OCI-LY7 (cell line): ENCODE data around the gene PLEKHF1.

Source experiments
- EZH2phosphoT487 ChIP-seq: fragments of 200-600 bp; sonication (generic); IDR thresholded peaks from 2 replicates; pipeline ENCODE4 v1.6.1; 2018; ENCODE audit warnings: low read depth, borderline replicate concordance, mild to moderate bottlenecking, mixed run types, antibody characterized with exemption, low read length, moderate library complexity, mixed read lengths
- TF ChIP-seq, protein P1 (sequence below): fragments of 200-600 bp; sonication (generic); conservative IDR thresholded peaks from 2 replicates; pipeline ENCODE4 v1.5.1; 2014; ENCODE audit warnings: mild to moderate bottlenecking, antibody characterized with exemption, low read length, moderate library complexity, mixed read lengths

DNA sequence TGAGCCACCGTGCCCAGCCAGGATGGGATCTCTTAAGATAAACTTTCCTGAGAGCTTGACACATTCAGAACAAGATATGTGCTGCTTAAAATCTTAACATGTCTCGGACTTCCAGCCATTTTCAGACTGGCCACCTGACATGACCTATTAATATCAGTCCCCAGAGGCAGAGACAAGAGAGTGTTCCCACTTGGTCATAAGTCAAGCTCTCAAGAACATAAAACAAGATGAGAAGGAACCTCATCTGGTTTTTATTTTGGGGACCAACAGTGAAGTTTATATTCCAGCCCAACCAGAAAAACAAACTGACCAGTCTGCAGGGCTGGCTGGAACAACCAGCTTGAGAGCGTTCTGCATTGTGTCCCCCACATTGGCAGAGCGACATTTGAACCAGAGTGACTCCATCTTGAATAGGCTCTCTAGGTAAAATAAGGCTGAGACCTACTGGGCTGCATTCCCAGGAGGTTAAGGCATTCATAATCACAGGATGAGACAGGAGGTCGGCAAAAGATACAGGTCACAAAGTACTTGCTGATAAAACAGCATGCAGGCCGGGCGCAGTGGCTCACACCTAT is 21.8 kb upstream of the PLEKHF1 start:
- TF ChIP-seq, protein P1, sequence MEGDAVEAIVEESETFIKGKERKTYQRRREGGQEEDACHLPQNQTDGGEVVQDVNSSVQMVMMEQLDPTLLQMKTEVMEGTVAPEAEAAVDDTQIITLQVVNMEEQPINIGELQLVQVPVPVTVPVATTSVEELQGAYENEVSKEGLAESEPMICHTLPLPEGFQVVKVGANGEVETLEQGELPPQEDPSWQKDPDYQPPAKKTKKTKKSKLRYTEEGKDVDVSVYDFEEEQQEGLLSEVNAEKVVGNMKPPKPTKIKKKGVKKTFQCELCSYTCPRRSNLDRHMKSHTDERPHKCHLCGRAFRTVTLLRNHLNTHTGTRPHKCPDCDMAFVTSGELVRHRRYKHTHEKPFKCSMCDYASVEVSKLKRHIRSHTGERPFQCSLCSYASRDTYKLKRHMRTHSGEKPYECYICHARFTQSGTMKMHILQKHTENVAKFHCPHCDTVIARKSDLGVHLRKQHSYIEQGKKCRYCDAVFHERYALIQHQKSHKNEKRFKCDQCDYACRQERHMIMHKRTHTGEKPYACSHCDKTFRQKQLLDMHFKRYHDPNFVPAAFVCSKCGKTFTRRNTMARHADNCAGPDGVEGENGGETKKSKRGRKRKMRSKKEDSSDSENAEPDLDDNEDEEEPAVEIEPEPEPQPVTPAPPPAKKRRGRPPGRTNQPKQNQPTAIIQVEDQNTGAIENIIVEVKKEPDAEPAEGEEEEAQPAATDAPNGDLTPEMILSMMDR, result no peak
- no peak for TF ChIP-seq EZH2phosphoT487
